Brain microvascular endothelial cell (primary cell): ENCODE measurements around the gene C1QTNF12.

ENCODE experiments used
- DNase-seq: peaks from one replicate; pipeline ENCODE4 v3.0.0-alpha.2; 2020
- H3K27ac ChIP-seq: fragments of 250-450 bp; sonication (Bioruptor Pico); 2 replicates; pipeline ENCODE4 v1.5.1; 2020; ENCODE audit warnings: mild to moderate bottlenecking, moderate library complexity
- H3K27me3 ChIP-seq: fragments of 250-450 bp; sonication (Bioruptor Pico); replicated peaks from 2 replicates; pipeline ENCODE4 v1.5.1; 2020; ENCODE audit warnings: mild to moderate bottlenecking
- H3K36me3 ChIP-seq: fragments of 250-450 bp; sonication (Bioruptor Pico); replicated peaks from 2 replicates; pipeline ENCODE4 v1.5.1; 2020; ENCODE audit warnings: mild to moderate bottlenecking
- H3K4me3 ChIP-seq: 2 replicates; pipeline ENCODE4 v1.5.1; 2011; ENCODE audit warnings: low read depth, mild to moderate bottlenecking, control low read depth, low read length, moderate library complexity
- CTCF ChIP-seq: IDR thresholded peaks from 2 replicates; pipeline ENCODE4 v1.5.1; 2011; ENCODE audit warnings: low read depth, mild to moderate bottlenecking, moderate library complexity, low read length, control low read depth, inconsistent platforms; ENCODE audit errors: missing control alignments
- in situ Hi-C: cut with HindIII; loops from 2 replicates; pipeline ENCODE4 v1.10.0; 2017; ENCODE audit warnings: low sequenced_read_pairs, low pct_ligation_motif_present

Gene C1QTNF12

GRCh38 chr1:1292442-1292779 lies 45.9 kb upstream of the C1QTNF12 start:
- TF ChIP-seq CTCF, result no peak
- DNase-seq, result no peak
- Histone ChIP-seq H3K27ac (no peak overlapping the region), H3K27me3 (no peaks in the 10 kb centered on the region), H3K36me3 (peaks cover 5% of the 10 kb centered on the region), H3K4me3 (no peak overlapping the region)
- in situ Hi-C loops, result no loop called here

DNA sequence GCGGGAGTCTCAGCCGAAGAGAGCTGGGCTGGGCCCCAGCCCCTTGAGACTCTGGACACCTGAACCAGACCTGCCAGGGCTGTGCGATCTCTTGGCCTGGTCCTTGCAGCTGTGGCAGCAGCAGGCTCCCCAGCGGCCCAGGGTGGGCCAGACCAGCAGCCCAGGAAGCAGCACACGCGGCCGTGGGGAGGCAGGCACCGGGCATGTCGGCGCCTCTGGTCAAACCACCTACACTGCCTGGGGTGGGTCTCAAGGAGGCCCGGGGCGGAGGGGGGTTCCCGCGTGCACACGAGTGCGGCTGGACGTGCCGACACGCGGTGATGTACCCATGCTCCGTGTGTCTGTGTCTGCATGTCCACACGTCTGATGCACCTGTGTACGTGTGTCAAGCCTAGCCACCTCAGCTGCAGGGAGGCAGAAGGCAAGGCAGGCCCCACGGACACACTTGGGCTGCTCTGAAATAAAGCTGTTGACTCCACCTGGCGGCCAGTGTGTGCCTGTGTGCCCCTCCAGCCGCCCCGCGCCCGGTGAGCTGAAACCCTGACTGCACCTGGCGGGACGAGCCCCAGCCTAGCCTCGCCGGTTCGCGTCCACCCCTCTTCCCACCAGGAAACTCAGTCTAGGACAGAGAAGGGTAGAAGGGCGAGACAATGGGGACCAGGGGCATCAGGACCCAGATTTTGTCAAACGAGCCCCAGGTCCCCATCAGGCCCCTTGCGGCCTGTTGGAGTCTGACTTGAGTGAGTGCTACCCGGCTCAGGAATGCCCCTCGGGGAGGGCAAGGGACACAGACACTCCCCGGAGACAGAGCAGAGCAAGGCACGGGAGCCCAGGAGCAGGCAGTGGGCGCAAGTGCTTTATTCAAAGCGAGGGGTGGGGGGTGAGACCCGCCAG lies 45.3 kb upstream of the C1QTNF12 start:
- H3K4me3 ChIP-seq, result no peak overlapping the region
- TF ChIP-seq CTCF, result peak; percentile 76
- peaks cover 4% of the 10 kb centered on the region for H3K36me3 ChIP-seq
- DNase-seq, result peak; percentile 51
- in situ Hi-C loops, result no loop called here
- H3K27ac ChIP-seq, result no peak overlapping the region
- no peaks in the 10 kb centered on the region for H3K27me3 ChIP-seq

DNA sequence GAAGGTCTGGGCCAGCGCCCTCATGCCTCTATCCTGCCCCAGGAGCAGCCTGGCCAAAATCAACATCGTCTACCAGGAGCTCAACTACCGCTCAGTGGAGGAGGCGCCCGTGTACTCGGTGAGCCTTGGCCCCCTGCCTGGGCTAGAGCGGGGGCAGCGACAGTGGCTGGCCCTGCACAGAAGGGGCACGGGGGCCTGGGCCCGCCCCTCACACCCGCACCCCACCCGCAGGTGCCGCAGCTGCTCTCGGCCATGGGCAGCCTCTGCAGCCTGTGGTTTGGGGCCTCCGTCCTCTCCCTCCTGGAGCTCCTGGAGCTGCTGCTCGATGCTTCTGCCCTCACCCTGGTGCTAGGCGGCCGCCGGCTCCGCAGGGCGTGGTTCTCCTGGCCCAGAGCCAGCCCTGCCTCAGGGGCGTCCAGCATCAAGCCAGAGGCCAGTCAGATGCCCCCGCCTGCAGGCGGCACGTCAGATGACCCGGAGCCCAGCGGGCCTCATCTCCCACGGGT lies 44.6 kb upstream of the C1QTNF12 start:
- no peaks in the 10 kb centered on the region for H3K27me3 ChIP-seq
- DNase-seq, result no peak
- H3K27ac ChIP-seq, result no peak overlapping the region
- no peak for TF ChIP-seq CTCF
- in situ Hi-C loops, result no loop called here
- no peak overlapping the region for H3K4me3 ChIP-seq
- H3K36me3 ChIP-seq, result peaks cover 3% of the 10 kb centered on the region

GRCh38 chr1:1290238-1290731 lies 43.8 kb upstream of the C1QTNF12 start:
- H3K36me3 ChIP-seq, result peaks cover 3% of the 10 kb centered on the region
- peak; percentile 66 for DNase-seq
- in situ Hi-C loops, result no loop called here
- no peak overlapping the region for H3K27ac ChIP-seq
- H3K4me3 ChIP-seq, result no peak overlapping the region
- no peaks in the 10 kb centered on the region for H3K27me3 ChIP-seq
- TF ChIP-seq CTCF, result peak; percentile 80

DNA sequence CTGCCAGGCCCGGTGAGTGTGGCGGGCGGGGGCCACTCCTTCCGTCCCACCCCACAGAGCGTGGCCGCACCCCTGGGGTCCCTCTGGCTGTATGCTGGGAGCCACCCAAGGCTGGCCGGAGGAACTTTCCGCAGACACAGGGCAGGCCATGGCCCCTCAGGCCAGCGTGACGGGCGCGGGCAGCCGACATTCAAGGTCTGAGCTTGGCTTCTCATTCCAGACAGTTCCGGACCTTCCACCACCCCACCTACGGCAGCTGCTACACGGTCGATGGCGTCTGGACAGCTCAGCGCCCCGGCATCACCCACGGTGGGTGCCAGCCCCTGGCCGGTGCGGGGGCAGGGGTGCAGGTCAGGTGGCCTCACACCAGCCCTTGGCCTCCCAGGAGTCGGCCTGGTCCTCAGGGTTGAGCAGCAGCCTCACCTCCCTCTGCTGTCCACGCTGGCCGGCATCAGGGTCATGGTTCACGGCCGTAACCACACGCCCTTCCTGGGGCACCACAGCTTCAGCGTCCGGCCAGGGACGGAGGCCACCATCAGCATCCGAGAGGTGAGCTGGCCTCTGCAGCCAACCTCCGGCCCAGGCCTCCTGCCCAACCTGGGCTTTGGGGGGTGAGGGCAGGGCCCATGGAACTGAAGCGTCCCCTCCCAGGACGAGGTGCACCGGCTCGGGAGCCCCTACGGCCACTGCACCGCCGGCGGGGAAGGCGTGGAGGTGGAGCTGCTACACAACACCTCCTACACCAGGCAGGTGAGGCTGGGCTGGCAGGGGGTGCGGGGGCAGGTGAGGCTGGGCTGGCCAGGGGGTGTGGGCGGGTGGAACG lies 41.0 kb upstream of the C1QTNF12 start:
- no peak overlapping the region for H3K27ac ChIP-seq
- no peak for DNase-seq
- in situ Hi-C loops, result no loop called here
- TF ChIP-seq CTCF, result no peak
- H3K4me3 ChIP-seq, result no peak overlapping the region
- H3K36me3 ChIP-seq, result no peaks in the 10 kb centered on the region
- H3K27me3 ChIP-seq, result no peaks in the 10 kb centered on the region
